LHCN-M2 (cell line): ENCODE data around the gene CUL7. TPM values are rescaled to one million over a fixed set of nuclear protein-coding genes. Genes with fewer than 3 reads are reported as not detected.
"Not testable (repeated sequence)": the region's sequence is repeated elsewhere in the genome, so short reads cannot be mapped to it uniquely, and the experiment has no call there.

ENCODE experiments used
- DNase-seq: peaks from one replicate; pipeline ENCODE4 v3.0.0-alpha.2; 2012; ENCODE audit warnings: low read depth
- total RNA-seq: library from RNA; depleted of rRNA; stranded (reverse); fragments of >200 nt; gene quantifications from 2 replicates; pipeline ENCODE4 v1.2.3, GENCODE V29; 2014

The CUL7 gene
- total RNA-seq, 1 experiment from 2014 or later, result 42.4 TPM

GRCh38 chr6:43047998-43048397 lies 5.7 kb downstream of the CUL7 start:
- DNase-seq, result no peak

GRCh38 chr6:43045371-43045930 lies 8.2 kb downstream of the CUL7 start:
- DNase-seq, result no peak

- no peak for DNase-seq
These were observed 10.3 kb downstream of the CUL7 start for GRCh38 chr6:43043310-43043709.

- DNase-seq, result not testable (repeated sequence)
These were observed 12.2 kb downstream of the CUL7 start for GRCh38 chr6:43041475-43041874.

GRCh38 chr6:43040542-43041257 lies 13.0 kb downstream of the CUL7 start:
- no peak for DNase-seq

GRCh38 chr6:43038727-43039126 lies 14.9 kb downstream of the CUL7 start:
- no peak for DNase-seq

GRCh38 chr6:43037706-43038105 lies 15.9 kb downstream of the CUL7 start:
- no peak for DNase-seq

- no peak for DNase-seq
These were observed 16.5 kb downstream of the CUL7 start for GRCh38 chr6:43037197-43037596.

GRCh38 chr6:43036712-43037111 lies 16.9 kb downstream of the CUL7 start:
- no peak for DNase-seq

- DNase-seq, result no peak
These were observed 18.0 kb downstream of the CUL7 start for GRCh38 chr6:43035495-43036194.

- DNase-seq, result no peak
These were observed 19.5 kb downstream of the CUL7 start for GRCh38 chr6:43034190-43034525.

- no peak for DNase-seq
These were observed 20.0 kb downstream of the CUL7 start for GRCh38 chr6:43033496-43034189.

- DNase-seq, result no peak
These were observed 21.3 kb downstream of the CUL7 start for GRCh38 chr6:43032326-43032725.

GRCh38 chr6:43029120-43029519 lies 24.5 kb downstream of the CUL7 start:
- DNase-seq, result no peak

GRCh38 chr6:43026365-43026764 lies 27.3 kb downstream of the CUL7 start:
- DNase-seq, result no peak

GRCh38 chr6:43024436-43024835 lies 29.2 kb downstream of the CUL7 start:
- DNase-seq, result no peak

GRCh38 chr6:43021270-43022047 lies 32.2 kb downstream of the CUL7 start, which contains the start of gene RRP36:
Gene RRP36 (plus strand): TSS chr6:43021623. CDS start chr6:43021655, 32 bp downstream.
- peak; percentile 68 for DNase-seq

- peak; percentile 45 for DNase-seq
These were observed 32.8 kb downstream of the CUL7 start for GRCh38 chr6:43020847-43021246.

- no peak for DNase-seq
These were observed 33.5 kb downstream of the CUL7 start for GRCh38 chr6:43020052-43020705.

- no peak for DNase-seq
These were observed 34.5 kb downstream of the CUL7 start for GRCh38 chr6:43019152-43019551.

GRCh38 chr6:43016943-43017334 lies 36.7 kb downstream of the CUL7 start:
- DNase-seq, result no peak
